SK-N-SH (cell line): ENCODE results near the gene NR2F1-AS1. TPM values are rescaled to one million over a fixed set of nuclear protein-coding genes. Genes with fewer than 3 reads are reported as not detected.
A peak's percentile ranks its signal among the peaks of the same experiment; 100 is the strongest.

Experiments
- CTCF ChIA-PET: fragments of 300-600, 350-600 bp; formaldehyde crosslinking; extraction: SDS; loops from one replicate; lab custom pipeline; 2021; lab: Yijun Ruan, JAX
- POLR2A ChIA-PET: fragments of 350-600 bp; sonication (Branson Sonifier 250); formaldehyde crosslinking; extraction: SDS; loops from one replicate; lab custom pipeline; 2020; ENCODE audit warnings: antibody characterized with exemption, inconsistent platforms; lab: Yijun Ruan, JAX
- DNase-seq: peaks from one replicate; pipeline ENCODE4 v3.0.0; 2012
- H2AFZ ChIP-seq: fragments of 200-600 bp; sonication (generic); 2 replicates; pipeline ENCODE4 v1.8.1; 2016; ENCODE audit warnings: antibody characterized with exemption, mild to moderate bottlenecking, low read depth
- H3F3A ChIP-seq: fragments of 200-600 bp; sonication (generic); replicated peaks from 2 replicates; pipeline ENCODE3; 2016; ENCODE audit warnings: antibody characterized with exemption, mild to moderate bottlenecking; ENCODE audit not compliant: insufficient read depth
- H3K27ac ChIP-seq, 2 experiments: fragments of 200-500 bp in 1 of 2; fragments of 200-600 bp in 1 of 2; sonication (Bioruptor generic) in 1 of 2; sonication (generic), shearing (Covaris generic) in 1 of 2; 2 replicates each; pipeline versions ENCODE4 v1.5.1 to v1.6.1; 2014 to 2016; ENCODE audit warnings: low read depth in 2 of 2, inconsistent platforms in 1 of 2, low read length in 1 of 2, mild to moderate bottlenecking in 1 of 2, mixed read lengths in 1 of 2
- H3K27me3 ChIP-seq: fragments of 200-600 bp; sonication (generic), shearing (Covaris generic); 2 replicates; pipeline ENCODE4 v1.6.1; 2016; ENCODE audit warnings: mixed run types; ENCODE audit not compliant: insufficient read depth
- H3K36me3 ChIP-seq, 2 experiments: fragments of 200-500 bp in 1 of 2; fragments of 200-600 bp in 1 of 2; sonication (Bioruptor generic) in 1 of 2; sonication (generic) in 1 of 2; replicated peaks in 1 of 2; 2 replicates each; pipeline versions ENCODE3 to v1.5.1; 2014 to 2016; ENCODE audit warnings: low read length in 1 of 2, mild to moderate bottlenecking in 1 of 2; ENCODE audit not compliant: insufficient read depth in 2 of 2, control insufficient read depth in 1 of 2
- H3K4me1 ChIP-seq, 2 experiments: fragments of 200-500 bp in 1 of 2; fragments of 200-600 bp in 1 of 2; sonication (Bioruptor generic) in 1 of 2; sonication (generic), shearing (Covaris generic) in 1 of 2; 2 replicates each; pipeline versions ENCODE4 v1.5.1 to v1.6.1; 2014 to 2016; ENCODE audit warnings: low read depth in 1 of 2, low read length in 1 of 2, mixed run types in 1 of 2; ENCODE audit not compliant: insufficient read depth in 2 of 2, control insufficient read depth in 1 of 2
- H3K4me2 ChIP-seq: fragments of 200-600 bp; sonication (generic), shearing (Covaris generic); 2 replicates; pipeline ENCODE4 v1.6.1; 2017; ENCODE audit warnings: mixed run types
- H3K4me3 ChIP-seq, 2 experiments: fragments of 200-500 bp in 1 of 2; fragments of 200-600 bp in 1 of 2; sonication (Bioruptor generic) in 1 of 2; sonication (generic), shearing (Covaris generic) in 1 of 2; 2 replicates each; pipeline versions ENCODE4 v1.5.1 to v1.8.1; 2014 to 2016; ENCODE audit warnings: low read depth in 2 of 2, inconsistent platforms in 1 of 2, low read length in 1 of 2, mild to moderate bottlenecking in 1 of 2, mixed read lengths in 1 of 2, moderate library complexity in 1 of 2
- H3K79me2 ChIP-seq: fragments of 200-600 bp; sonication (generic); 2 replicates; pipeline ENCODE4 v1.8.1; 2017; ENCODE audit warnings: mild to moderate bottlenecking; ENCODE audit not compliant: insufficient read depth
- H3K9ac ChIP-seq: fragments of 200-600 bp; sonication (generic); 2 replicates; pipeline ENCODE4 v1.6.1; 2017; ENCODE audit warnings: mixed run types
- H3K9me2 ChIP-seq: fragments of 200-600 bp; sonication (generic); 2 replicates; pipeline ENCODE4 v1.6.1; 2017; ENCODE audit warnings: mixed run types
- H3K9me3 ChIP-seq: fragments of 200-600 bp; sonication (generic); 2 replicates; pipeline ENCODE4 v1.6.1; 2017; ENCODE audit warnings: mixed run types, mild to moderate bottlenecking, moderate library complexity
- H4K20me1 ChIP-seq: fragments of 200-600 bp; sonication (generic); 2 replicates; pipeline ENCODE4 v1.6.1; 2017; ENCODE audit warnings: mild to moderate bottlenecking, mixed run types; ENCODE audit not compliant: insufficient read depth
- CHD2 ChIP-seq: fragments of 150-350 bp; IDR thresholded peaks from 2 replicates; pipeline ENCODE4 v1.6.1; 2018; ENCODE audit warnings: low read length; ENCODE audit not compliant: partially characterized antibody
- CTCF ChIP-seq: fragments of 200-600 bp; sonication (generic); IDR thresholded peaks from 2 replicates; pipeline ENCODE4 v1.6.1; 2017; ENCODE audit warnings: antibody characterized with exemption, mild to moderate bottlenecking, moderate library complexity
- ELF1 ChIP-seq: IDR thresholded peaks from 2 replicates; pipeline ENCODE4 v1.4.0; 2012
- EP300 ChIP-seq, 2 experiments: IDR thresholded peaks; 2 replicates each; pipeline versions ENCODE4 v1.4.0 to v1.6.1; 2012; ENCODE audit warnings: borderline replicate concordance in 1 of 2, low read depth in 1 of 2, low read length in 1 of 2
- FOSL2 ChIP-seq: IDR thresholded peaks from 2 replicates; pipeline ENCODE4 v1.4.0; 2012; ENCODE audit warnings: low read depth, mild to moderate bottlenecking, moderate library complexity, borderline replicate concordance
- GABPA ChIP-seq: IDR thresholded peaks from 2 replicates; pipeline ENCODE4 v1.4.0; 2012; ENCODE audit warnings: low read depth, mild to moderate bottlenecking
- IRF3 ChIP-seq: fragments of 150-350 bp; IDR thresholded peaks from 2 replicates; pipeline ENCODE4 v1.6.1; 2016; ENCODE audit warnings: mild to moderate bottlenecking, low read depth, low read length
- JUND ChIP-seq: IDR thresholded peaks from 2 replicates; pipeline ENCODE4 v1.4.0; 2012
- MEF2A ChIP-seq: IDR thresholded peaks from 2 replicates; pipeline ENCODE4 v1.4.0; 2012; ENCODE audit warnings: low read depth, borderline replicate concordance
- MXI1 ChIP-seq: IDR thresholded peaks from 2 replicates; pipeline ENCODE4 v1.6.1; 2012; ENCODE audit warnings: mild to moderate bottlenecking, low read depth, low read length, improper control_type of control experiment
- NRF1 ChIP-seq: IDR thresholded peaks from 2 replicates; pipeline ENCODE4 v1.6.1; 2012; ENCODE audit warnings: low read depth, mild to moderate bottlenecking, low read length
- PBX3 ChIP-seq: IDR thresholded peaks from 2 replicates; pipeline ENCODE4; 2012
- POLR2AphosphoS5 ChIP-seq: IDR thresholded peaks from 2 replicates; pipeline ENCODE4 v1.6.1; 2012; ENCODE audit warnings: low read depth, low read length
- RAD21 ChIP-seq: IDR thresholded peaks from 2 replicates; pipeline ENCODE4 v1.6.1; 2012; ENCODE audit warnings: mild to moderate bottlenecking, low read length
- RCOR1 ChIP-seq: fragments of 150-350 bp; IDR thresholded peaks from 2 replicates; pipeline ENCODE4 v1.6.1; 2017; ENCODE audit warnings: antibody characterized with exemption, low read length
- REST ChIP-seq: IDR thresholded peaks from 2 replicates; pipeline ENCODE4 v1.6.1; 2012; ENCODE audit warnings: mild to moderate bottlenecking, low read depth, low read length, moderate library complexity
- RFX5 ChIP-seq: IDR thresholded peaks from 2 replicates; pipeline ENCODE4 v1.6.1; 2012; ENCODE audit warnings: mild to moderate bottlenecking, improper control_type of control experiment, low read length
- RXRA ChIP-seq: IDR thresholded peaks from 2 replicates; pipeline ENCODE4 v1.4.0; 2012; ENCODE audit warnings: low read depth, mild to moderate bottlenecking, borderline replicate concordance
- SMC3 ChIP-seq: IDR thresholded peaks from 2 replicates; pipeline ENCODE4 v1.6.1; 2012; ENCODE audit warnings: low read depth, low read length, improper control_type of control experiment
- TAF1 ChIP-seq: IDR thresholded peaks from 2 replicates; pipeline ENCODE4 v1.6.1; 2012; ENCODE audit warnings: low read depth, mild to moderate bottlenecking, low read length, moderate library complexity, borderline replicate concordance
- TCF12 ChIP-seq: IDR thresholded peaks from 2 replicates; pipeline ENCODE4 v1.4.0; 2012
- TEAD4 ChIP-seq: IDR thresholded peaks from 2 replicates; pipeline ENCODE4 v1.4.0; 2012; ENCODE audit warnings: mild to moderate bottlenecking, borderline replicate concordance; ENCODE audit not compliant: insufficient read depth
- USF2 ChIP-seq: fragments of 150-350 bp; IDR thresholded peaks from 2 replicates; pipeline ENCODE4 v1.6.1; 2017; ENCODE audit warnings: antibody characterized with exemption, low read length, low read depth, borderline replicate concordance
- YY1 ChIP-seq: IDR thresholded peaks from 2 replicates; pipeline ENCODE4 v1.4.0; 2012; ENCODE audit warnings: low read depth, mild to moderate bottlenecking
- ZBTB33 ChIP-seq: IDR thresholded peaks from 2 replicates; pipeline ENCODE4 v1.4.0; 2012; ENCODE audit warnings: low read depth, borderline replicate concordance
- WGBS: methylation state at CpG from one replicate; pipeline ENCODE4 v1.1.6; 2017; ENCODE audit warnings: low lambda C conversion rate; 5-methylcytosine and 5-hydroxymethylcytosine counted together
- polyA plus RNA-seq, 3 experiments: library from polyadenylated mRNA; depleted of rRNA; stranded (reverse); fragments of >200 nt; gene quantifications; 2 replicates each; pipeline ENCODE4 v1.2.3, GENCODE V29; 2012

The NR2F1-AS1 gene
- polyA plus RNA-seq, 1 of the 3 experiments (the other 2 are of a cell fraction), result 7.4 TPM

- CTCF ChIA-PET, result interaction anchor here (0.8 to 1.3 kb wide), 3 partner anchors 11 to 513 kb away, joined by 3 read pairs; no protein-coding TSS in a partner anchor
- 65% methylated on average over 9 of the region's 9 CpGs for WGBS
- TF ChIP-seq NRF1 (no peak), ELF1 (no peak), GABPA (no peak), TEAD4 (no peak), CTCF (no peak), TAF1 (no peak), TCF12 (no peak), RFX5 (no peak), MEF2A (no peak), YY1 (no peak), RCOR1 (peak; percentile 90), RAD21 (peak; percentile 10; the same call in 1 of the 2 replicates), REST (no peak), EP300 (IDR thresholded peaks at IDR 0.05; ENCODE audit: borderline replicate concordance in 1 of 2, low read depth in 1 of 2, low read length in 1 of 2) (peak in 1 of 2 experiments; percentile 77; a peak in 1 of 4 replicates), MXI1 (peak; percentile 78; the same call in 1 of the 2 replicates), PBX3 (no peak), CHD2 (peak; percentile 22), USF2 (no peak), JUND (no peak), IRF3 (no peak), FOSL2 (no peak), SMC3 (no peak), ZBTB33 (no peak), POLR2AphosphoS5 (no peak), RXRA (no peak)
These were observed 159.0 kb downstream of the NR2F1-AS1 start for GRCh38 chr5:93421987-93422401.

More at GRCh38 chr5:93421987-93422401, 159.0 kb downstream of the NR2F1-AS1 start:
- peak overlapping the region in 1 of 2 experiments; percentile 58; a peak in 2 of 4 replicates for H3K27ac ChIP-seq
- H3K36me3 ChIP-seq, result no peaks in the 10 kb centered on the region
- H3K9me3 ChIP-seq, result no peaks in the 10 kb centered on the region
- no peak overlapping the region for H3K4me3 ChIP-seq
- no peaks in the 10 kb centered on the region for H3K9me2 ChIP-seq
- no peak overlapping the region for H3K4me2 ChIP-seq
- H3K27me3 ChIP-seq, result no peaks in the 10 kb centered on the region
- H3F3A ChIP-seq, result no peaks in the 10 kb centered on the region
- no peak overlapping the region for H3K9ac ChIP-seq
- H2AFZ ChIP-seq, result no peak overlapping the region
- DNase-seq, result peak; percentile 38
- peaks cover 0 to 20% of the 10 kb centered on the region in 2 experiments; a peak in 2 of 4 replicates for H3K4me1 ChIP-seq
- no peaks in the 10 kb centered on the region for H3K79me2 ChIP-seq
- POLR2A ChIA-PET, result no interaction called here
- no peaks in the 10 kb centered on the region for H4K20me1 ChIP-seq
